IMR-90 (cell line): Measurements from ENCODE around the gene MYH7B. TPM values are rescaled to one million over a fixed set of nuclear protein-coding genes. Genes with fewer than 3 reads are reported as not detected.

Experiments
- microRNA-seq, 2 experiments: library from miRNA; stranded (forward) in 1 of 2; unstranded in 1 of 2; fragments of 10-50 nt in 1 of 2; fragments of <30 nt in 1 of 2; gene quantifications in 1 of 2; microRNA quantifications in 1 of 2; one replicate each; pipeline versions ENCODE3 to v1.1.0; 2013 to 2020; ENCODE audit not compliant: insufficient read depth in 1 of 2, insufficient read length in 1 of 2, unreplicated experiment in 1 of 2
- polyA plus RNA-seq, 3 experiments: library from polyadenylated mRNA; depleted of rRNA; stranded (reverse); fragments of >200 nt; gene quantifications; 2 replicates each; pipeline ENCODE4 v1.2.3, GENCODE V29; 2012; ENCODE audit warnings: low replicate concordance in 1 of 3
- small RNA-seq, 5 experiments: library from RNA; depleted of rRNA; stranded (forward); fragments of <200 nt; gene quantifications; one replicate each; pipeline ENCODE3, GENCODE V24; 2012
- total RNA-seq: library from RNA; depleted of rRNA; stranded (reverse); fragments of >200 nt; gene quantifications from 2 replicates; pipeline ENCODE4 v1.2.3, GENCODE V29; 2012; rRNA removed

The MYH7B gene
- total and polyA plus RNA-seq, 2 of the 4 experiments (the other 2 are of a cell fraction), result 0.09 TPM; not detected in 1

Small RNA genes lying within 50 kb of the gene (microRNA-seq; reads per million reads assigned to microRNA genes)
- gene MIR499A (ENCODE audit: insufficient read depth in 1 of 2, insufficient read length in 1 of 2, unreplicated experiment in 1 of 2), result 0 to 1.0 reads per million in 2 experiments
- not detected for gene MIR499B (ENCODE audit: unreplicated experiment)

Small RNA genes lying within 50 kb of the gene (small RNA-seq; reads per million reads assigned to genes)
- gene MIR499A, result 0 to 26.2 (median 1.9) reads per million in 5 experiments

Other genes starting within 250 kb of the MYH7B start
- gene NCOA6, start 130.2 kb upstream of the MYH7B start, total RNA-seq, result 3.6 and 3.9 TPM in 2 replicates
- 13.1 and 14.4 TPM in 2 replicates for gene NCOA6, start 130.2 kb upstream of the MYH7B start, polyA plus RNA-seq (2012; rRNA removed)
- gene GGT7, start 83.0 kb upstream of the MYH7B start, total RNA-seq, result 3.3 and 3.4 TPM in 2 replicates
- 25.9 and 32.8 TPM in 2 replicates for gene GGT7, start 83.0 kb upstream of the MYH7B start, polyA plus RNA-seq (2012; rRNA removed)
- gene ACSS2, start 79.3 kb upstream of the MYH7B start, total RNA-seq, result 38.9 and 46.4 TPM in 2 replicates
- 26.9 and 27.1 TPM in 2 replicates for gene ACSS2, start 79.3 kb upstream of the MYH7B start, polyA plus RNA-seq (2012; rRNA removed)
- gene GSS, start 62 bp upstream of the MYH7B start, total RNA-seq, result 70.5 and 90.0 TPM in 2 replicates
- gene GSS, start 62 bp upstream of the MYH7B start, polyA plus RNA-seq (2012; rRNA removed), result 70.3 and 73.7 TPM in 2 replicates
- gene TRPC4AP, start 136.9 kb downstream of the MYH7B start, total RNA-seq, result 39.4 and 41.0 TPM in 2 replicates
- 77.6 and 81.0 TPM in 2 replicates for gene TRPC4AP, start 136.9 kb downstream of the MYH7B start, polyA plus RNA-seq (2012; rRNA removed)
- 22.5 and 27.4 TPM in 2 replicates for gene EDEM2, start 191.5 kb downstream of the MYH7B start, total RNA-seq
- gene EDEM2, start 191.5 kb downstream of the MYH7B start, polyA plus RNA-seq (2012; rRNA removed), result 17.1 and 19.0 TPM in 2 replicates
- 25.0 and 36.4 TPM in 2 replicates for gene PROCR, start 216.2 kb downstream of the MYH7B start, total RNA-seq
- gene PROCR, start 216.2 kb downstream of the MYH7B start, polyA plus RNA-seq (2012; rRNA removed), result 41.9 and 60.5 TPM in 2 replicates